ENCODE measurements around the gene GDF9.

The GDF9 gene

DNA sequence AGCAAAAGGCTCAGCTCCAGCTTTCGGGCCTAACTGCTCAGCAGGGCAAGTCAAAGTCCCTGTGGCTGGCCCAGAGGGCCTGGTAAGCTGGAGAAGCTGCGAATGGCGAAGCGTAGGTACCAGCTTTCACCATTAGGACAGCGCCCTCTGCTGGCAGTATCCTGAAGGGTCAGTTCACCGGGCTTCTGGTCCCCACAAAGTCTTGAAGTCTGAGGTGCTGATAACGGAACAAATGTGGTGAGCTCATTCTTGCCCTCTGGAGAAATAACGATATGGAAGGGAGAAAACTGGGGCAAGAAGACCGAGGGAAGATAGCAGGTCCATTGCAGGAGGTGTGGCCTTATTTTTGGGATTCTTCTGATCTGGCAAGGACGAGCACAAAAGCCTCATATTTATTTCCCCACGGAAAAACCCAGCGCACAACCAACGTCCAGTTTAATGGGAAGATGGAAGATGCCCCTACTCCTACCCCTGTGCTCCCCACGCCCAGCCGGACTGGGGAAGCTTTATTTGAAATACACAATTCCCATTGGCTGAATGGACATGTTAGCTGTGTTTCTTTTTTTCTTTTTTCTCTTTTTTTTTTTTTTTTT lies 46.0 kb downstream of the GDF9 start:
- DNase-seq (ENCODE audit: low read depth), result peak; percentile 82

- no peak for DNase-seq (ENCODE audit: low read depth)
Observed at GRCh38 chr5:132819468-132819867, 46.8 kb downstream of the GDF9 start.

DNA sequence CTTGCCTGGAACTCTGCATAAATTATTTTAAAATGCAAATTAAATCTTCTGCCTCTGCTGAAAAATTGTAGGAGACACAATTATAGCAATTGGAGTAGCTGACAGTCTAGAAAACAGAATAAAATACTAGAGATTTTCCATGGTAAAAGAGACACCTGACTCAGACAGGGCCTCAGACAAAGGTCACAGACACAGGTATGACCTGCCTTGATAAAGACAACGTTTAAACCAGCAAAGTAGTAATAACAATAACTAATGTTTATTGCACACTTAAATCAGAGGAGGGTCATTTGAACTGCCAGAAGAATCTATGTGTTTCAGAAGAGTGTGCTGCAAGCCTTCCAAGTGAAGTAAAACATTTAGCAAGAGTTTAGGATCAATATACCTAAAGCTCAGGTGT lies 49.3 kb downstream of the GDF9 start:
- no peak for DNase-seq (ENCODE audit: low read depth)

DNA sequence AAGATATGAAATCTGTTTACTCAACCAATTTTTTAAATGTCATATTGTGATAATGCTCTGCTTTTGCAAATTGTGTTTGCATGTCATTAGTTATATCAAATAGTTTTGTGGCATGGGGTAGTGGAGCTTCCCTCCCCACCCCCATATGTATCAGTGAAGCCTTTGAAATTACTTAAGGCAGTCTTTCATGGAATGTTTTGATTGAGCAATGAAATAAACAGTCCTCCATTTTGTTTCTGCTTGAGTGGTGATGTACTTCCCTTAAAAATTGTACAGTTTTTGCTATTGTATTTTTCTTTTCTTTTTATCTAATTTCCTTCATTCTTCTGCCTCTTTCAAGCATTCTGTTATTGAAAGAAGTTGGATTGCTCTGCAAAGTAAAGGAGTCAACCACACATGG lies 49.7 kb downstream of the GDF9 start:
- DNase-seq (ENCODE audit: low read depth), result no peak

DNA sequence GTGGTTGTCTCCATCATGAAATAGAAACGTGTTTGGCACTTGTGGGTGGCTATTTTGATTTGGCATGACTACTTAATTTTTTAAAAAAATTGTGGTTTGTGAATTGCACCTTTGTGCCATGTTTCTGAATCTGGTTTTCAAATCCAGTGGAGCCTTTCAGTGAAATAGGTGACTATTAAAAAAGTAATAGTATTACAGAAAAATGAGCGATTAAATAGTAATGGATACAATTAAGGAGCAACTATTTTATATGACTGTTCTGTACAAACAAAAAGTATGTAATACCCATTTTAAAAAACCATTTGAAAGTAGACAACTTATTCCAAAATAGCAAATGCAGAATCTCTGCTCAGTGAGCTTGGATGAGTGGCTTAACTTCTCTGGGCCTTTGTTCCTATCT lies 50.2 kb downstream of the GDF9 start:
- no peak for DNase-seq (ENCODE audit: low read depth)

GRCh38 chr5:132815454-132815853 lies 50.8 kb downstream of the GDF9 start:
- DNase-seq (ENCODE audit: low read depth), result no peak

DNA sequence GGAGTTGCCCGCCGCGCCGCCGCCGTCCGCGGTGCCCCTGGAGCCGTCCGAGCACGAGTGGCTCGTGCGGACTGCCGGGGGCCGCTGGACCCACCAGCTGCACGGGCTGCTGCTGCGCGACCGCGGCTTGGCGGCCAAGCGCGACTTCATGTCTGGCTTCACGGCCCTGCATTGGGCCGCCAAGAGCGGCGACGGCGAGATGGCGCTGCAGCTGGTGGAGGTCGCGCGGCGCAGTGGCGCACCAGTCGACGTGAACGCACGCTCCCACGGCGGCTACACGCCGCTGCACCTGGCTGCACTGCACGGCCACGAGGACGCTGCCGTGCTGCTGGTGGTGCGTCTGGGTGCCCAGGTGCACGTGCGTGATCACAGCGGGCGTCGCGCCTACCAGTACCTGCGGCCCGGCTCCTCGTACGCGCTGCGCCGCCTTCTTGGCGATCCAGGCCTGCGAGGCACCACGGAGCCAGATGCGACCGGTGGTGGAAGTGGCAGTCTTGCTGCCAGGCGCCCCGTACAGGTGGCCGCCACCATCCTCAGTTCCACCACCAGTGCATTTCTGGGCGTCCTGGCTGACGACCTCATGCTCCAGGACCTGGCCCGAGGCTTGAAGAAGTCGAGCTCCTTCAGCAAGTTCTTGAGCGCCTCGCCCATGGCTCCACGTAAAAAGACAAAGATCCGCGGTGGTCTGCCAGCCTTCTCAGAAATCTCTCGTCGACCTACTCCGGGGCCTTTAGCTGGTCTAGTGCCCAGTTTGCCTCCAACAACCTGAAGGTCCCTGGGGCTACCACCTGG lies 51.6 kb downstream of the GDF9 start:
- no peak for DNase-seq (ENCODE audit: low read depth)

DNA sequence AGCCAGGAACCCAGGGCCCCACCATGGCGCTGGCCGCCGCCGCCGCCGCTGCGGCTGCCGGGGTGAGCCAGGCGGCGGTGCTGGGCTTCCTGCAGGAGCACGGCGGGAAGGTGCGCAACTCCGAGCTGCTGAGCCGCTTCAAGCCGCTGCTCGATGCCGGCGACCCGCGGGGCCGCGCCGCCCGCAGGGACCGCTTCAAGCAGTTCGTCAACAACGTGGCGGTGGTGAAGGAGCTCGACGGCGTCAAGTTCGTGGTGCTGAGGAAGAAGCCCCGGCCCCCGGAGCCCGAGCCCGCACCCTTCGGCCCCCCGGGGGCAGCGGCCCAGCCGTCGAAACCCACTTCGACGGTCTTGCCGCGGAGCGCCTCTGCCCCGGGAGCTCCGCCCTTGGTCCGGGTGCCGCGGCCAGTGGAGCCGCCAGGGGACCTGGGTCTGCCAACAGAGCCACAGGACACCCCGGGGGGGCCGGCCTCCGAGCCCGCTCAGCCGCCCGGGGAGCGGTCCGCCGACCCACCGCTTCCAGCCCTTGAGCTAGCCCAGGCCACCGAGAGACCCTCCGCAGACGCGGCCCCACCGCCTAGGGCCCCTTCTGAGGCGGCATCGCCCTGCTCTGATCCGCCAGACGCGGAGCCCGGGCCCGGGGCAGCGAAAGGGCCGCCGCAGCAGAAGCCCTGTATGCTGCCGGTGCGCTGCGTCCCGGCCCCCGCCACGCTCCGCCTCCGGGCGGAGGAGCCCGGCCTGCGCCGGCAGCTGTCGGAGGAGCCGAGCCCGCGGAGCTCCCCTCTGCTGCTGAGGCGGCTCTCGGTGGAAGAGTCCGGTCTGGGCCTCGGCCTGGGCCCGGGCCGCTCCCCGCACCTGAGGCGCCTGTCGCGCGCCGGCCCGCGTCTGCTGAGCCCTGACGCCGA lies 52.4 kb downstream of the GDF9 start:
- DNase-seq (ENCODE audit: low read depth), result no peak

GRCh38 chr5:132812781-132813598 lies 53.3 kb downstream of the GDF9 start, which contains the start of gene SOWAHA:
Gene SOWAHA (plus strand): TSS chr5:132813302. CDS start chr5:132813622, 320 bp downstream.
- no peak for DNase-seq (ENCODE audit: low read depth)

GRCh38 chr5:132812123-132812765 lies 54.0 kb downstream of the GDF9 start:
- DNase-seq (ENCODE audit: low read depth), result no peak

Measured in activated T-cell treated with anti-CD3 and anti-CD28 coated beads for 24 hours (primary cell).